Hematopoietic multipotent progenitor cell (in vitro differentiated cells): ENCODE measurements around the gene RPL22L1. TPM values are rescaled to one million over a fixed set of nuclear protein-coding genes. Genes with fewer than 3 reads are reported as not detected.
"Not testable (repeated sequence)": the region's sequence is repeated elsewhere in the genome, so short reads cannot be mapped to it uniquely, and the experiment has no call there.

ENCODE experiments used
- DNase-seq, 3 donors: peaks; one replicate each; pipeline ENCODE4 v3.0.0-alpha.2; 2011 to 2015; ENCODE audit warnings: low read depth in 2 of 3, low spot score in 2 of 3
- total RNA-seq: library from RNA; depleted of rRNA; stranded (reverse); fragments of >200 nt; gene quantifications from one replicate; pipeline ENCODE4 v1.2.3, GENCODE V29; 2012

The RPL22L1 gene
- total RNA-seq, 1 donor, result 13.7 TPM

DNA sequence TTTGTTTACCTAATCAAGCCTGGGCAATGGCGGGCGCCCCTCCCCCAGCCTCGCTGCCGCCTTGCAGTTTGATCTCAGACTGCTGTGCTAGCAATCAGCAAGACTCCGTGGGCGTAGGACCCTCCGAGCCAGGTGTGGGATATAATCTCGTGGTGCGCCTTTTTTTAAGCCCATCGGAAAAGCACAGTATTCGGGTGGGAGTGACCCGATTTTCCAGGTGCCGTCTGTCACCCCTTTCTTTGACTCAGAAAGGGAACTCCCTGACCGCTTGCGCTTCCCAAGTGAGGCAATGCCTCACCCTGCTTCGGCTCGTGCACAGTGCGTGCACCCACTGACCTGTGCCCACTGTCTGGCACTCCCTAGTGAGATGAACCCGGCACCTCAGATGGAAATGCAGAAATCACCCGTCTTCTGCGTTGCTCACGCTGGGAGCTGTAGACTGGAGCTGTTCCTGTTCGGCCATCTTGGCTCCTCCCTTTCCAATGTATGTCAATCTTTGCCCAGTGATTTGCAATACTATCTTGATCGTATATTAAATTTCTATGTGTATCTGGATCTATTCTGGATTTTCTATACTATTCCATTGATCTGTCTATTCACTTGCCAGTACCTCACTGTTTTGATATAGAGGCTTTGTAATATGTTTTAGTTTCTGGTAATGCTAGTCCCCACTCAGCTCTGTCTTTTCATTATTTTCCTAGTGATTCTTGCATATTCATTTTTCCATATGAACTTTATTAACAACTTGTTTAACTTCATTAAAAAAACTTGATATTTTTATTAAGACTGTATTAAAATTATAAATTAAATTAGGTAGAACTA is 14.3 kb upstream of the RPL22L1 start:
- not testable (repeated sequence) for DNase-seq

DNA sequence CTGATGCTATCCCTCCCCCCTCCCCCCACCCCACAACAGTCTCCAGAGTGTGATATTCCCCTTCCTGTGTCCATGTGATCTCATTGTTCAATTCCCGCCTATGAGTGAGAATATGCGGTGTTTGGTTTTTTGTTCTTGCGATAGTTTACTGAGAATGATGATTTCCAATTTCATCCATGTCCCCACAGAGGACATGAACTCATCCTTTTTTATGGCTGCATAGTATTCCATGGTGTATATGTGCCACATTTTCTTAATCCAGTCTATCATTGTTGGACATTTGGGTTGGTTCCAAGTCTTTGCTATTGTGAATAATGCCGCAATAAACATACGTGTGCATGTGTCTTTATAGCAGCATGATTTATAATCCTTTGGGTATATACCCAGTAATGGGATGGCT is 8.7 kb upstream of the RPL22L1 start:
- not testable (repeated sequence) for DNase-seq

DNA sequence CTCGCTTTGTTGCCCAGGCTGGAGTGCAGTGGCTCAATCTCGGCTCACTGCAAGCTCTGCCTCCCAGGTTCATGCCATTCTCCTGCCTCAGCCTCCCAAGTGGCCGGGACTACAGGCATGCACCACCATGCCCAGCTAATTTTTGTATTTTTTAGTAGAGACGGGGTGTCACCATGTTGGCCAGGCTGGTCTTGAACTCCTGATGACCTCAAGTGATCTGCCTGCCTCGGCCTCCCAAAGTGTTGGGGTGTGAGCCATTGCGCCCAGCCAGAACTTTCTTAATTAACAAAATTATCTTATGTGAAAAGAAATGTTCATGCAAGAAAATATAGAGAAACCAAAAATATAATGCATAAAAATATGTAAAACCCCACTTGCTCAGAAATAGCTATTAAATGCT is 7.3 kb upstream of the RPL22L1 start:
- DNase-seq, result not testable (repeated sequence)

DNA sequence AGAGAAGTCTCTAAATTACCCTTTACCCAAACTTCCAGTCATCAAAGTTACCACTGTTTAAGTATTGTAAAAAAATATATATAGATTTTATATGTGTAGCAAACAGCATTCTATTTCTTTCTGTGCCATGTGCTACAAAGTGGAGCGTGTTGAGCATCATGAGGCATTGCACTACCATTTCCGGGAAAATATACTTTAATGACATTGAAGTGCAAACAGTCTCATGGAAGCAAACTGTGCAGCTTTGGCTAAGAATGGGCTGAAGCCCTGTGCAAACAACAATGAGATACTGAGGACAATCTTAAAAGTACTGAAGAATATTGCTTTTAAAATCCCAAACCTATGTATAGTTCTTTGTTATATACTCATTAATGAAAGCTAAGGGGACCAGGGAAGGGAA is 6.5 kb upstream of the RPL22L1 start:
- no peak for DNase-seq

DNA sequence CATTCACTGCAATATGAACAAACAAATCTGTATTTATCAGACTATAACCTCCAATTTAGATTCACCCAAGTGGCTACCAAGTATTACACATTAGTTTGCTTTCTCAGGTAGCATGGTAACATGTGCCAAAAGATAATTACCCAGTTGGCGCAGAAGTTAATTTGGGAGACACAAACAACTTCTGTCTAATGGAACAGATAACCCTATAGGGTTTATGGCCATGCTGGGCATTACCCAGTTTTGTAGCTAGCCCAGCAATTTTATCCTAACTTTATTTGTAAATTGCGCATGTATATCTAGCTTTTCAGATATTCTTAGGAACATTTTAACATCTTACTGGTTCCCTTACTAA is 780 bp downstream of the RPL22L1 start:
- peak in 1 of 3 donors; percentile 5 for DNase-seq

DNA sequence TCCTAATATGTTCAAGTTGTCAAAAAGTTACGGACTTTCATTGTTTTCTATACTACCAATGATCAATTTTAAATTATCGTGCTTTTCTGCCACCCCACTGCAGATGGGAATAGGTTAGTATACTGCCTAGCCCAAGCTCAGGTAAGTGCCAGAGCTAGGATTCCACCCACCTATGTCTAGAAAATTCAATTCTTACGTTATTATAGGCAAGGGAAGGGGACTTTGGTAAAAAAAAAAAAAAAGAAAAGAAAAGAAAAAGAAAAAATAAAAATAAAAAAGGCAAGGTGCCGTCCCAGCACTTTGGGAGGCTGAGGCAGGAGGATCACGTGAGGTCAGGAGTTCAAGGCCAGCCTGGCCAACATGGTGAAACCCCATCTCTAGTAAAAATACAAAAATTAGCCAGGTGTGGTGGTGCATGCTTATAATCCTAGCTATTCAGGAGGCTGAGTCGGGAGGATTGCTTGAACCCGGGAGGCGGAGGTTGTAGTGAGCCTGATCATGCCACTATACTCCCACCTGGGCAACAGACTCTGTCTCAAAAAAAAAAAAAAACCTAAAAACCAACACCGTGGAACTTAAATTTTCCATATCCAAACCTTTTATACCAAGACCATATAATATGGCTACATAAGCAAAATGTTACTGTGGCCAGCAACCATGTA is 1.3 kb downstream of the RPL22L1 start:
- DNase-seq, result no peak

DNA sequence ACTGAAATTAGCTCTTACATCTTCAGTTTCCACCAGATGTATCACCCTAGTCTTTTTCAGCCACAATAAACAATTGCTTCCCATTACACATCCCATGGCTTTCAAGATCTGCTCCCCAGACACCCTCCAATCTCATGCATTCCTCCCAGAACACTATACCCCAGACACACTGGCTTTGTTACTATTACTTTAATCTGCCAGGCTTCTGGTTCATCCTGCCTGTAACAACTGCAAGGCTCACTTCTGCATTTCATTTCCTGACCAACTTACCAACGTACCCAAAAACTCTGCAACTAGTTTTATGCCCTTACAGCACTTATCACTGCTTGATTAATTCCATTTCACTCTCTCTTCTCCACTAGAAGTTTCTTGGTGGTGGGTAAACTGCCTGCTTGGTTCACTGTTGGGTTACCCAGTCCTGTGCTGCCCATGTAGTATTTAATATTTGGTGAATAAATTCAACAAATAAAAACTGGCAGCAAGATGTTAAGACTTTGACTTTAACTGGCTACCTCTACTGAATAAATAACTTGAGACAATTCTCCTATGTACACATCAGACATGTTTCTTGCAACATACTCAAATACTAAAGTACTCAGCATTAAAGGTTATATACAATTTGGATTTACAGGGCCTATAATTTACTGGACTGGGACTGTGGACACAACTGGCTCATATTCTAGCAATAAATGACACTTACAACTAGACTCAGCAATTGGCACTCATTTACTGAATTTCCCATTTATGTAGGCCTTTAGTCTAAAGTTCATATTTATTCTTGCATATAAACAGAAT is 2.7 kb downstream of the RPL22L1 start:
- DNase-seq, result peak in 2 of 3 donors; percentile 55 to 73

DNA sequence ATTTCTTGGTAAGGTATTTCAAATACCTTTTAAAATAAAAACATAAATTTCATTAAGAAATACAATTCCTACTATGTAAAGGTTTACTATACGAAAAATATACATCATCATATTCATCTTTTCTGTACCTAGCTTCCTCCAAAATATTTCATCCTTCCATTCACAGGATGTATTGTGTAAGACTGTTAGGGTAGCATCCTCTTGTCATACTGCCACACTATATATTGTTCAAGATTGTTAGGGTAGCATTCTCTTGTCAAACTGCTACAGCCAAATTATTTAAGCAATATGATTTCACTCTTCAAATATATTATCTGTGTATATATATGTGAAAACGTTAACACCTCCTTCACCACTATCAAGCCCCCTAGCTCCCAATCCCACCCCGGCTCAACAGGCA is 3.5 kb downstream of the RPL22L1 start:
- DNase-seq, result no peak

DNA sequence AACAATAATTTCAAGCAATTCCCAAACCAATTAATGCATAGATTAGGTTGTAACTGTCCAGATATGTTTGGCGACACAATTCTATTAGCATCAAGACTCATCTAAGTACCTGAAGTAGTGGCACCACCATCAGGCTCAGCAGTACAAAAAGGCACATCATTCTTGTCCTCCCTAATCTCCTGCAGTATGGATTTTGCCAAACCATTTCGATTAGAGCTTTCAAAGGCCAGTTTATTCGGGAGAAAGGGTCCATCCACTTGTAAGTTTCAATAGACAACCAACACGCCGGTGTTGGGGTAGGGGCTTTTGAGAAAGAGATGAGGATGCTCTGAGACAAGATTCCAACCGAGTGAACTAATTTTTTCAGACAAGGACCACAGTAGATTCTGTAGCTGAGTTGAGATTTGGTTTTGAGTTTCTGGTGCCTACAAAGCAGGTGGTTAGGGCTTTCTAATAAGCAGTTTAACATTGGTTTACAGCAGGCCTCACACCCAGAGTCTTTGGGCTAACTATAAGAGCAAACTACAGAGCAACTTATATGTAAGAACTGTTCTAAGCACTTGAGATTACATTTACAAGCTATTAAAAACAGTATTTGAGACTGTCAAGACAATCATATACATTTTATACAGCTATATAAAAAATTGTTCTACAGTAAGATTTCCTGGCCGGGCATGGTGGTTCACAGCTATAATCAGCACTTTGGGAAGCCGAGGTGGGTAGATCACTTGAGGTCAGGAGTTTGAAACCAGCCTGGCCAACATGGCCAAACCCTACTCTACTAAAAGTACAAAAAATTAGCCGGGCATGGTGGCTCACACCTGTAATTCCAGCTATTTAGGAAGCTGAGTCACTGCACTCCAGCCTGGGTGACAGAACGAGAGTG is 4.5 kb downstream of the RPL22L1 start:
- no peak for DNase-seq

DNA sequence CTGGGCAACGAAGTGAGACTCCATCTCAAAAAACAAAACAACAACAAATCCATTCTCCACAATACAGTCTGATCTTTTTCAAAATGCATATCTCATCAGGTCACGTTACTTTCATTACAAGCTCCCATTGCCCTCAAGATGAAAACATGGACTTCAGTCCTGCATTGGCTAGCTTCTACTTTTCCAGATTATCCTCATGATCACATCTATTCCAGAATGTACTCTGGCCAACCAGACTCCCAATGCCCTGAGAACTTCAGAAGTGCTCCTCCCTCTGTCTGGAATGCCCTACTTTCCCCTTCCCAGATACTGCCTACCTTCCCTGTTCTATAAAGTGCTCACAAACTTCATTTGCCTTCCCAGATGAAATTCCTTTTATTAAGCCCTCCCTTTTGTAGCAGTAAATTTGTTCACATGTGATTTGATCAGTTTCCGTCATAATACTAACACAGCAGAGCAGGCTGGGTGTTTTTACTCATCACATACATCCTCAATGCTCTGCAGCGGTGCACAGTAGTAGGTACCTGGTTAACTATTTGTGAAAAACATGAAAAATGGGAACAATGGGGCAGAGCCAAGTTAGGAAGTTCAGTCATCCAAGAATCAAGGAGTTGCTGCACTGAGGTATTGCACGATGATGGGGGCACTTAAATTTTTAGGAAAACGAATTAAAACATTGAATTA is 5.3 kb downstream of the RPL22L1 start:
- no peak for DNase-seq

DNA sequence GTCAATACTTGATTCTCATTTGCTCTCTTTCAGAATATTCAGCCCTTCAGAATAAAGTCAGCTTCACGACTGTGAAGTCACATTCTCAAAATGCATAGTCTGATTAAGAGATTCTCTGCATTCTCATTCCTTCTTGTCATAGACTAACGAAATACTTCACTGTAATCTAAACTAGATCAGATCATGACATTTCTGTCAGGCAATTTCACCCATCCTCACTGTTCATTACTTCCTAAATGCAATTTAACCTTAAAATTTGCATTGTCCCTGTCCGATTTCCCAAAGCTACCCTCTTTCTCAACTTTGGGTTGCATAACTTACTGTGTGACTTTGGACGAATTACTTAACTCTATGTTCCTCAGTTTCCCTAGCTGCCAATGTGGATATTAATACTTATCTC is 6.2 kb downstream of the RPL22L1 start:
- DNase-seq, result no peak

DNA sequence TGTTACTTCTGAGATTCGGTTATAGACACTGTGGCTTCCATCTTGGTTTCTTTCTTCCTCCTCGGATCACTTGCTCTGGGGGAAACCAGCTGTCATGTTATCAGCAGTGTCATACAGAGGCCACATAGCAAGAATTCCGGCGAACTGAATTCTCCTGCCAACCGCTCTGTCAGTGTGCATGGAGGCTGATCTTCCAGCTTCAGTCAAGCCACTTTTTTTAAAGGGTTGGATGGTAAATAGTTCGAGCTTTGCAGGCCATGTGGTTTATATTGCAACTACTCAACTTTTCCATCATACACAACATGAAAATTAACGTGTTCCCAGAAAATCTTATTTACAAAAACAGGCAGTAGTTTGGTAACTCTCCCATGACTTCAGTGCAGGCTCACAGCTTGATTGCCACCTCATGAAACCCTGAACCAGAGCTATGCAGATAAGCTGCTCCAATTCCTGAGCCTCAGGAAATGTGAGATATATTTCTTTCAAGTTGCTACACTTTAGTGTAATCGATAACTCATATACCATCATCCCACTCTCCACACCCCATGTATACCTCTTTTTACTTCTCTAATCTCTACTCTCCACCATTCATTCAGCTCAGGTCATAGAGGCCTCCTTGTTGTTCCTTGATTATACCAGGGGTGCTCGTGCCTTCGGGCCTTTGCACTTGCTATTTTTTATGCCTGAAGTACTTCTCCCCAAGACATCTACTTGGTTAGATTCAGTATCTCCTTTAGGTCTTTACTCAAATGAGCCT is 7.2 kb downstream of the RPL22L1 start:
- no peak for DNase-seq

DNA sequence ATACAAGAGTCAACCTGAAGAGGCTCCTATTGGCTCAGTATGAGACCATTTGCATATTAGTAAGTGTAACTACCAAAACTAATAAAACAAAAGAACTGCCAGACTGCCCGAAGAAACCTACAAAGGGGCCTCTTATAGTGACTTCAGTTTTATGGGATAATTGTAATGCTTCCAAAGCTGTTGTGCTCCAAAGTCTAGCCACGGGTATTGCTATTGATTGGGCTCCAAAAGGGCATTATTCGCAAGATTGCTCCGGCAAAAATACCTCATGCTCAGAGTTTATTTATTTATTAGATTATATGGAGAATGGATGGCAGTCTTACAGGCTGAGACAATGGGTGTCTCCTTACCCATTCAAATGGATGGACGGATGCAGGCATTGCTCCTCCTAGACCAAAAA is 11.4 kb downstream of the RPL22L1 start:
- DNase-seq, result no peak

DNA sequence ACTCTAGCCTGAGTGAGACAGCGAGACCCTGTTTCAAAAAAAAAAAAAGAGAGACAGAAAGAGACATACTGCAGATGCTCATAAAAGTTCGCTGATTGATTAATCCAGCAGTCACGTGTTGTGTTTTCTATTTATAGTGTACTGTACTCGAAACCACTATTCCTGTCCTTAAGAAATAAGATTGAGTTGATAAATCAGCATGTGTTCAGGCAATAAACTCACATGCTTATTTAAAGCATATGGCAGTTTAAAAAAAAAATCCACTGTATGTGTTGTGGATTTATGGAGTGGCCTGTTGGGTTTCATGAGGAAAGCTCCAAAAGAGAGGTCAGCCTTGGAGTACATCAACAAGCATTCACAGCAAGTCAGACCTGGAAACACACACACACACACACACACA is 17.7 kb downstream of the RPL22L1 start:
- DNase-seq, result no peak

DNA sequence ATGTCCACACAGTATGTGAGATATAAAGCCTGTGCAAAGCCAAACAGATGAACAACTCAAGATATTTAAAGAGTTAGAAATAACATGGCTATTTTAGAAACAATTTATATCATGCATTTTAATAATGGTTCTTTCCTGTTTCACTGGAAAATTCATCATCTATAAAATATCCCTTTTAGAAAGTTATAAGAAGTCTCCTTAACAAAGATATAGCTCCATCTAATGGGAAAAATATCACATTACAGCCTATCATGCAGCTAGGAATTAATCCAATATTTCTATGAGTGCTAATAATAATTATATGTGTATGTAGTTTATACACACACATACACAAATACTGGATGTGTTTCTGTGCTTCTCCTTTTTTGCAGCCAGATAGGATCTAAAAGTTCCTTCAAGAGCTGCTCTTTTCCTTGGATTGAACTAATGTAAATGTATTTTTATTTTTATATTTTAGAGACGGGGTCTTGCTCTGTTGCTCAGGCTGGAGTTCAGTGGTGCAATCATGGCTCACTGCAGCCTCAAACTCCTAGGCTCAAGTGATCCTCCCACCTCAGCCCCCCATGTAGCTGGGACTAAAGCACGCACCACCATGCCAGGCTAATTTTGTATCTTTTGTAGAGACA is 21.6 kb downstream of the RPL22L1 start:
- DNase-seq, result peak in 1 of 3 donors; percentile 19

DNA sequence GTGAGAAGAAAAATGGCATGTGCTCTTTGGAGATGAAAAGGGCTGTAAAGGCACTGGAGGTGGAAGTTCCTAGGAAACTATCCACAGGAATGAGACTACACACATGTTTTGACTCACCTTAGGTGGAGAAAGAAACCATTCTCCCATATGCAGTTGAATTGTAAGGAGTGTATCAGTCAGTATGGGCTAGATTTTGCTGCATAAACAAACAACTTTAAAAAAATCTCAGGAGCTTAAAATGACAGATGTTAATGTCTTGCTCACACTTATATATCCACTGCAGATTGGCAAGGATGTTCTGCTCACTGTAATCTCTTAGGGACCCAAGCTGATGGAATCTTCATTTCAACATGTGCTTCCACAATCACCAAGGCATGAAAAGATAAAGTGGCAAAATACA is 25.6 kb downstream of the RPL22L1 start:
- no peak for DNase-seq

DNA sequence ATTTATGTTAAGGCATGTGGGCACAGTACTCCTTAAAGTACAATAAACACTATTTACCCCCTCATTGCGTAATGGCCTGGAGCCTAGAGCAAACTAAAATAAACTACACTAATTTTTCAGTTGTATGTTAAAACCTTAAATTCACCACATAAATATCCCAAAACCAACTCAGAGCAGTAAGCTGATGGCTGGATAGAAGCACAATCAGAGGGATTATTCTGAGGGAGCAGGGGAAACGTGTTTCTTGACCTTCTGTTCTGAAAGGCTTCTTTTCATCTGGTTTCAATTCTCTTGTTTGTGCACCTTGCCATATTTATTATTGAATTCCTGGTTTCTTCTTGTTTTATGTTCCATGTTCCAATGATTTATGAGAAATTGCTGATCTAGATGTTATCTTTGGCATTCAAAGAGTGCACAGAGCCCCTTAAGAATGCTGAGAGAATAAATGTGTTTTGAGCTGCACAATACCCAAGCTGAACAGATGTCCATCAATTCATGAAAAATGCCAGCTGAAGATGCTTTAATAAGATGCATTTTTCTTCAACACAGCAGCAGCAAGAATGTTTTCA is 29.6 kb downstream of the RPL22L1 start:
- DNase-seq, result no peak

DNA sequence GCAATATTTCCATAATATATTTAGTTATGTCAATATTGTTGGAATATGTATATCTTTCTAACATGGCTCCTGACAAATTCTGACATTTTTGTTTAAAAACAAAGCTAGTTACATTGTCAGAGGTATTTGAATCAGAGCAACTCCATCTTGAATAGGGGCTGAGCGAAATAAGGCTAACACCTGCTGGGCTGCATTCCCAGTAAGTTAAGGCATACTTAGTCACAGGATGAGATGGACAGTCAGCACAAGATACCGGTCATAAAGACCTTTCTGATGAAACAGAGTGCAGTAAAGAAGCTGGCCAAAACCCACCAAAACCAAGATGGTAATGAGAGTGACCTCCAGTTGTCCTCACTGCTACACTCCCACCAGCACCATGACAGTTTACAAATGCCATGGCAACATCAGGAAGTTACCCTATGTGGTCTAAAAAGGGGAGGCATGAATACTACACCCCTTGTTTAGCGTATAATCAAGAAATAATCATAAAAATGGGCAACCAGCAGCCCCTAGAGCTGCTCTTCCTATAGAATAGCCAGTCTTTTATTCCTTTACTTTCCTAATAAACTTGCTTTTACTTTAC is 30.4 kb downstream of the RPL22L1 start:
- DNase-seq, result no peak
